GM19023 (cell line): ENCODE data around the gene GRM2.
"Not testable (repeated sequence)": the region's sequence is repeated elsewhere in the genome, so short reads cannot be mapped to it uniquely, and the experiment has no call there.

Experiments
- ATAC-seq: cut with Tn5 transposase; IDR thresholded peaks from one replicate; pipeline ENCODE4 v1.9.1; 2021; ENCODE audit warnings: mild to moderate bottlenecking, moderate library complexity; ENCODE audit not compliant: unreplicated experiment

Gene GRM2

DNA sequence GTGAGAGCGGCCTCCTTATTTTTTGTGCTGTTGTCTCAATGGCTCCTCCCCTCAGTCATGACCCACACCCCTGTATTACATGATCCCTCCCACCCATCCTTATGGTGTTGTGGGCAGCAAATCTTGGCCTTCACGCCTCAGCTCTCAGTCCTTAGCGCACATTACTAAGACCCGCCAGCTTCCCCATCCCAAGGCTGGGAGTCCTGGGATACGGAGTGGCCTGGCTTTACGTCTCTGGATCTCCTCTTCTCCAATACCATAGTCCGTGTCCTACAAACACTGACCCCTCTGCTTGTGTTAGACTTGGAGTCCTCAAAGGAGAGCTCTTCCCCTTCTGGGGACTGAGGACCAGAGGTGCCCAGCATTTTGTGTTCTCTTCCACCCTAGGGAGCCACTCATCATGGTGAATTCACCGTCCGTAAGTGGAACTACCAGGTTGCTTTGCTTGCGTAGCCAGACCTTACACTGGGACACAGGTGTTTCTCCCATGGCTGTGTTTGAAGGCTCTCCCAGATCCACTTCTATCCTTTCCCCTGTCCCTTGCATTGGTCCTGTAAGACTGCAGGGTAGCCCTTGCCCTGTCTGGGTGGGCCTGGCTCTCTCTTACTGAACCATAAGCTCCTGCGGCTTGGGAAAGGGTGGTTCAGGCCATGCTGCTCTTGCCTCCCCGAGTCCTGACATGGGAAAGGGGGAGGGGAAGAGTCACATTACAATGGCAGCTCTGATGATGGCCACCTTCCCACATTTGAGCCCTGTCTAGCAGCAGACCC, 13.6 kb downstream of the GRM2 start:
- ATAC-seq, result no peak

- ATAC-seq, result no peak
Observed at GRCh38 chr3:51721062-51721745, 14.3 kb downstream of the GRM2 start.

- ATAC-seq, result no peak
Observed at GRCh38 chr3:51722362-51722761, 15.5 kb downstream of the GRM2 start.

- ATAC-seq, result no peak
Observed at GRCh38 chr3:51727500-51727899, 20.6 kb downstream of the GRM2 start.

GRCh38 chr3:51729042-51729633, 22.3 kb downstream of the GRM2 start:
- no peak for ATAC-seq

GRCh38 chr3:51733859-51734571, 27.1 kb downstream of the GRM2 start:
- ATAC-seq, result no peak

- ATAC-seq, result no peak
Observed at GRCh38 chr3:51734572-51734907, 27.7 kb downstream of the GRM2 start.

GRCh38 chr3:51735039-51735438, 28.2 kb downstream of the GRM2 start:
- ATAC-seq, result no peak

DNA sequence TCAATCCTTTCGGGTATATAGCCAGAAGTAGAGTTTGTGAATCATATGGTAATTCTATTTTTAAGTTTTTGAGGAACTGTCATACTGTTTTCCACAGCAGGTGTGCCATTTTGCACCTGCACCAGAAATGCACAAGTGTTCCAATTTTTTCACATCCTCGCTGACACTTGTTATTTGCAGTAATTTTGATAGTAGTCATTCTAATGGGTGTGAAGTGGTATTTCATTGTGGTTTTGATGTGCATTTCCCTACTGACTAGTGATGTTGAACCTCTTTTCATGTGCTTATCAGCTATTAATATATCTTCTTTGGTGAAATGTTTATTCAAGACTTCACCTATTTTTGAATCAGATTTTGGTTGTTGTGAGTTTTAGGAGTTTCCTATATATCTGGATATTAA, 29.1 kb downstream of the GRM2 start:
- ATAC-seq, result no peak

DNA sequence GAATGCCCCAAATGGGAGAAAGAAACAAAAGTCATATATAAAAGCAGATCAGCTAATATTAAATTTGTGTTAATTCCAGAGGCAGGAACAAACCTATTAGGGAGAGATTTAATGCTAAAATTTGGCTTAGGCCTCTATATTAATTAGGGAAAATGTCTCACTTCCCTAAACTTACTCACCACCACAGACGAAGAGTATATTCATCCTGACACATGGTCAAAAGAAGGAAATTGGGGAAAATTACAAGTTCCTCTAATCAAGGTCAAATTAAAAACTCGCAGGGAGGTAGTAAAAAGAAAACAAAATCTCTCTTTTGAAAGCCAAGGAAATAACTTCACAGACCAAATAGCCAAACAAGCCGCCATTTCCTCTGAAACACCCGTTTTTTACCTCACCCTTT, 32.2 kb downstream of the GRM2 start:
- no peak for ATAC-seq

- ATAC-seq, result not testable (repeated sequence)
Observed at GRCh38 chr3:51742320-51742719, 35.5 kb downstream of the GRM2 start.

DNA sequence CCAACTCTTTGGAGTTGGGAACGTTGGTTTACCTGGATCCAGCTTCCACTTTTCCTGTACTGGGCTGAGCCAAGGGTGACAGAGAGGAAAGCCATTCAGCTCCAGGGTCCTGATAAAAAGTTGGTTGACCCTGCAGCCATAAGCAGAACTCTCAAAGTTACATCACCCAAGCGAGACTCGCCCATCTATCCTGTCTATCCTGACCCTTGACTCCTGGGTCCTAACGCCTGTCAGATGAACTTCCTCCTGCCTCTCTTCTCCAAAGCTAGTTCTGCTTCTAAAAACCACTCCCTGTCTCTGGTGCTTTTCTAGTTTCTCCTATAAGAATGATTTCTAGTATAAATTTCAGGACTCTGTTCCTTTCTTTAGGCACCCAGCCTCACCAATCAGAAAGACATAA, 36.1 kb downstream of the GRM2 start:
- not testable (repeated sequence) for ATAC-seq

- ATAC-seq, result no peak
Observed at GRCh38 chr3:51747840-51748239, 41.0 kb downstream of the GRM2 start.

- no peak for ATAC-seq
Observed at GRCh38 chr3:51748327-51748726, 41.5 kb downstream of the GRM2 start.

GRCh38 chr3:51750878-51751277, 44.0 kb downstream of the GRM2 start:
- no peak for ATAC-seq

DNA sequence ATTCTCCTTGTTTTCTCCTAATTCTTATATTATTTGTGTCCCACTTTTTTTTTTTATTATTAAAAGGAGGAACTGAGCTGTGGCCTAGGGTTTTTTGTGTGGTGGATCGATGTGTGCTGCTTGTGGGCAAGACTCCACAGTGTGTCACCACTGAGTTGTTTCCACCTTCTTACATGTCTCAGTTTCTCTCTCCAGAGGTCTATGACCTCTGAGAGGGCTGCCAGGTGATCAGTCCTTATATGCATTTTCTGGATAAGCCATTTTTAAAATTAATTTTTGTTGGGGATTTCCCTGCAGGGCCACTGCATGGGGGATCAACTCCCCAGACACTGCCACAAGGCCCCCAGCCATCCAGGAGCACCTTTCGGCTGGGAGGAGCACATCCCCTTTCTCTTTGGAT, 44.4 kb downstream of the GRM2 start:
- no peak for ATAC-seq

DNA sequence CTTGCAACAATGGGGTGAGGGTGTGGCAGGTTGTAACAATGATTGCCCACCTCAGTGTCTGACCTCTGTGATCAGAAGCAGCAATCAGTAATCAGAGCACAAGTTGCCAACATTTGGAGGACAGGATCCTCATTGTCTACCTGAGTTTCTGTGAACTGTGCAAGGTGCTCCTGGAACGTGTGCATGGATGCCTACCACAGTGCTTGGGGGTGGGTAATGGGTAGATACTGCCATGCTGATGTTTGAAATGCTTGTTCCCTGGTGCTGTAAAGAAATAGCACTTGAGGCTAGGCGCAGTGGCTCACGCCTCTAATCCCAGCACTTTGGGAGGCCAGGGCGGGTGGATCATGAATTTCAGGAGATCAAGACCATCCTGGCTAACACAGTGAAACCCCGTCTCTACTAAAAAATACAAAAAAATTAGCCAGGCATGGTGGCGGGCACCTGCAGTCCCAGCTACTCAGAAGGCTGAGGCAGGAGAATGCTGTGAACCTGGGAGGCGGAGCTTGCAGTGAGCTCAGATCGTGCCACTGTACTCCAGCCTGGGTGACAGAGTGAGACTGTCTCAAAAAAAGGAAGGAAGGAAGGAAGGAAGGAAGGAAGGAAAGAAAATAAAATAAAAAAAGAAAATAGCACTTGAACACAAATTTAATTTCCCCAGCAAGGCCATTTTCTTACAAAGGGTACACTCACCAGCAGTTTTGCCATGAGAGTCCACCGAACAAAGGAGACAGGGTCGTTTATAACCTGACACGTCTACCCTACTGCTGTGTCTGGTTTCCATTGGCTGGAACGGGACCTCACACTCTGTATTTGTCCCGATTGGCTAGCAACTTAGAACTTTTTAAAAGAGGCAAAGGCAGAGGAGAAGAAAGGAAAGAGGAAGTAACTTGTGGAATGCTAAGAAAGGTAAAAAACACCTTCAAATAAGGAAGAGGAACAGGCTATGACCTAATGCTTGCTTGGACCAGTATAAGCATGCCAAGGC, 47.2 kb downstream of the GRM2 start:
- ATAC-seq, result not testable (repeated sequence)

DNA sequence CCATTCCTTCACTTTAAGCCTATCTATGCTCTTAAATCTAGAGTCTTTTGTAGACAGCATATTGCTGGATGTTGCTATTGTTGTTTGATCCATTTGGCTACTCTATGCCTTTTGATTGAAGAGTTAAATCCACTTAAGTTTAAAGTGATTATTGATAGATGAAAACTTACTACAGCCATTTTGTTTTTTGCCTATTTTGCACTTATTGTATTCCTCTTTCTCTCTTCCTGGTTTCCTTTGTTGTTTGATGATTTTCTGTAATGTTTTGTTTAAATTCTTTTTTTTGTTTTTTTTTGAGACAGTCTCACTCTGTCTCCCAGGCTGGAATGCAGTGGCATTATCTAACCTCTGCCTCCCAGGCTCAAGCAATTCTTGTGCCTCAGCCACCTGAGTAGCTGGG, 52.3 kb downstream of the GRM2 start:
- ATAC-seq, result no peak
